ENCODE measurements around the gene MICA. TPM values are rescaled to one million over a fixed set of nuclear protein-coding genes. Genes with fewer than 3 reads are reported as not detected.
"Not testable (repeated sequence)": the region's sequence is repeated elsewhere in the genome, so short reads cannot be mapped to it uniquely, and the experiment has no call there.

Gene MICA
- total RNA-seq, 1 donor from 2014 or later, result 48.8 TPM

DNA sequence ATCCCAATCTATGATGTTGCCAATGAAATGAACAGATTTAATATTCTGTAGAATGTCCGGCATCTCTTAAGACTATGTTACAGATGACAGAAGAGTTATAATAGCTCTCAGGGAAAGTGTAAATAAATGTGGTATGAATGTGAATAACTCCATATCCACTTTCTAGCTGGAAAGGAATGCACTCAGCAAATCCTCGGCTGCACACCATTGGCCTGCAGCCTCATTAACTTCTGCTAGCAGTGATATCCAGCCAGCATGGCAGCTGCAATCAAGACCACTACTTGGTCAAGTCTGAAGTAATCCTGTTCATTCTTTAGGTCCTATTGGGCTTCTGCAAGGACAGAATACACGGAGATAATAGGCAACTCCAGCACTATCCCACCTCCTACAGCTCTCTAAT lies 17.3 kb upstream of the MICA start:
- TF ChIP-seq, protein P1, sequence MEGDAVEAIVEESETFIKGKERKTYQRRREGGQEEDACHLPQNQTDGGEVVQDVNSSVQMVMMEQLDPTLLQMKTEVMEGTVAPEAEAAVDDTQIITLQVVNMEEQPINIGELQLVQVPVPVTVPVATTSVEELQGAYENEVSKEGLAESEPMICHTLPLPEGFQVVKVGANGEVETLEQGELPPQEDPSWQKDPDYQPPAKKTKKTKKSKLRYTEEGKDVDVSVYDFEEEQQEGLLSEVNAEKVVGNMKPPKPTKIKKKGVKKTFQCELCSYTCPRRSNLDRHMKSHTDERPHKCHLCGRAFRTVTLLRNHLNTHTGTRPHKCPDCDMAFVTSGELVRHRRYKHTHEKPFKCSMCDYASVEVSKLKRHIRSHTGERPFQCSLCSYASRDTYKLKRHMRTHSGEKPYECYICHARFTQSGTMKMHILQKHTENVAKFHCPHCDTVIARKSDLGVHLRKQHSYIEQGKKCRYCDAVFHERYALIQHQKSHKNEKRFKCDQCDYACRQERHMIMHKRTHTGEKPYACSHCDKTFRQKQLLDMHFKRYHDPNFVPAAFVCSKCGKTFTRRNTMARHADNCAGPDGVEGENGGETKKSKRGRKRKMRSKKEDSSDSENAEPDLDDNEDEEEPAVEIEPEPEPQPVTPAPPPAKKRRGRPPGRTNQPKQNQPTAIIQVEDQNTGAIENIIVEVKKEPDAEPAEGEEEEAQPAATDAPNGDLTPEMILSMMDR (IDR thresholded peaks at IDR 0.05; ENCODE audit: insufficient read depth, low read length, poor library complexity, severe bottlenecking), result no peak
- Histone ChIP-seq H3K36me3 (ENCODE audit: control insufficient read depth, insufficient read depth, low read length) (no peaks in the 10 kb centered on the region), H3K4me3 (ENCODE audit: low read depth, low read length) (no peak overlapping the region), H3K27me3 (ENCODE audit: control insufficient read depth, insufficient read depth, low read length) (peaks cover 4% of the 10 kb centered on the region)
- no peak for DNase-seq (ENCODE audit: low read depth)

DNA sequence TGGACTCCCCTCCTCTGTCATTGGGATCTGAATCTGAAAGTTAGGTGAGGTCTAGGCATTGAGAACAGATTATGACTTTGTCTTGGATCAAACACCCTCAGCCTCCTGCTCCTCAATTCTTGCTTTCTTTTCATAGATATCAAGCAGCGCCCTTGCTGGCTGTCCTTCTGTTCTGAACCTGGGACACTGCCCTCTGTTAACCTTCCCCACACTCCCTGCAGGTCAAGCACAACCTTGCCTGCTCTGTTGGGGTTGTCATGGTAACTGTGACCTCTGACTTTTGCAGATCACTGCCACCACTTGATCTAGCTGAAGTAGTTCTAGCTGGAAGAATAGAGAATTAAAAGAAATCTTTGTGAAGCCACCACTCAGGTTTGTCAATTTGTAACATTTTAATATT lies 16.4 kb upstream of the MICA start:
- no peak for DNase-seq (ENCODE audit: low read depth)
- TF ChIP-seq, protein P1 (IDR thresholded peaks at IDR 0.05; ENCODE audit: insufficient read depth, low read length, poor library complexity, severe bottlenecking), result no peak
- no peaks in the 10 kb centered on the region for H3K36me3 ChIP-seq (ENCODE audit: control insufficient read depth, insufficient read depth, low read length)
- peaks cover 2% of the 10 kb centered on the region for H3K27me3 ChIP-seq (ENCODE audit: control insufficient read depth, insufficient read depth, low read length)
- H3K4me3 ChIP-seq (ENCODE audit: low read depth, low read length), result no peak overlapping the region

DNA sequence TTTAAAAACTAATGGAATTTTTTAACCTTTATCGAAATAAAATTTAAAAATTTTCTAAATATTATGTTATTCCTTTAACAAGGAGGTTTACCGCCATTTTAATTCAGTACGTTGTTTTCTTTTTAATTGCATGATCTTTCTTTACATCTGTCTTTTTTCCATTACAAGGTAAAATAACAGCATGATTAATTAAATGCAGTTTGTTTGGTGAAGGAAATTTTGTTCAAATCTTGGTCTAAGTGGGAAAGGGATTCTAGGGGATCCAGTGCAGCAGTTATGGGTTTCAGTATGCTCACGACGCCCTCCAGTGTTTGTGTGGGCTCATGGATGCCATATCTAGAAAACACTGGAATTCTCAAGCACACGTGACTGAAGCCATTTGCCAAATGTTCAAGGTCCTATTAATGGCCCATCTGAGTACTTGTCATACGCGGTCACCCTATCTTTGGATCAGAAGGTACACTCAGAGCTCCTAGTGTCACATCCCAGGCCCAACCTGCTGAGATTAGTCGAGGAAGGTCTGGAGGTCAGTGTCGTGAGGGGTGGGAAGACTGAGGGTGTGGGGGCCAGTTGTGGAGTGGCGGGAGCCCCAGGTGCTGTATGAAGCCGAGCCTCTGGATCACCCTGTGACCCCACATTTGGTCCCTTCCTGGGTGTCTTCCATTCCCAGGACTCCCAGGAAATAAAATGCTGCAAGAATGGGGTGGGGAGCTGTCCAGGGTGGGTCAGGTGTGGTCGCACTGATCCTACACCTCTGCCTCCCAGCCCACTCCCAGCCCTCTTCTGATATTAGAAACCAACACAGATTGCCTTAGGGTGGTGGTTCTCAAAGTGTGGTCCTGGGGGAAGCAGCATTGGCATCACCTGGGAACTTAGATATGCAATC lies 14.2 kb upstream of the MICA start:
- not testable (repeated sequence) for H3K36me3 ChIP-seq (ENCODE audit: control insufficient read depth, insufficient read depth, low read length); DNase-seq (ENCODE audit: low read depth); H3K4me3 ChIP-seq (ENCODE audit: low read depth, low read length); H3K27me3 ChIP-seq (ENCODE audit: control insufficient read depth, insufficient read depth, low read length)

DNA sequence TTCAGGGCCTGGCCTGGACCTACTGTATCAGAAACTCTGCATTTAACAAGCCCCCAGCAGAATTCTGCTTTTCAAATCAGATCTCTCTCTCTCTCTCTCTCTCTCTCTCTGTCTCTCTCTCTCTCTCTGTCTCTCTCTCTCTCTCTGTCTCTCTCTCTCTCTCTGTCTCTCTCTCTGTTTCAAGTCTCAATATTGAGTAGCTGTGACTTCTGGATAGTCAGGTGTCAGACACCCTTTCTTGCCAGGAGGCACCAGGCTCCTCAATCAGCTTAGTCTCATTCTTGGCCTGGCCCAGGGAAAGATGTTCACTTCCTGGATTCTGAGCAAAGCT lies 13.6 kb upstream of the MICA start:
- H3K4me3 ChIP-seq (ENCODE audit: low read depth, low read length); H3K36me3 ChIP-seq (ENCODE audit: control insufficient read depth, insufficient read depth, low read length); H3K27me3 ChIP-seq (ENCODE audit: control insufficient read depth, insufficient read depth, low read length); DNase-seq (ENCODE audit: low read depth): not testable (repeated sequence)

DNA sequence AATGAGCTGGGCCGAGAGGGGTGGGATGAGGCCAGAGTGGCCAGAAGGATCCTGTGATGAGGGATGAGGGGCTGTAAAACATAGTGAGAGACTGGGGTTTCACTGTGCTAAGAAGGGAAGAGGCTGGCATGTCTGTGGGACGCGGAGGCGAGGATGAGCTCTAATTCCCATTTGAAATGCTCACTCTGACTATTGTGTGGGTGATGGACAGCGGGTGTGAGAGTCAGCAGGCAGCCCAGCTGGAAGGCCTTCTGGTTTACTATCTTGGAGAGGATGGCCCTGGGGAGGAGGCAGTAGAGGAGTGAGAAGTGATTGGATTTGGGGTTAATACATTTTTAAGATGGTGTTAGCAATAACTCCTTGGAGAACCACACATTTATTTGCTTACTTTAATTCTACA lies 9.5 kb upstream of the MICA start:
- H3K27me3 ChIP-seq (ENCODE audit: control insufficient read depth, insufficient read depth, low read length), result no peaks in the 10 kb centered on the region
- no peak overlapping the region for H3K4me3 ChIP-seq (ENCODE audit: low read depth, low read length)
- no peak for DNase-seq (ENCODE audit: low read depth)
- no peaks in the 10 kb centered on the region for H3K36me3 ChIP-seq (ENCODE audit: control insufficient read depth, insufficient read depth, low read length)
- TF ChIP-seq, protein P1 (IDR thresholded peaks at IDR 0.05; ENCODE audit: insufficient read depth, low read length, poor library complexity, severe bottlenecking), result no peak

DNA sequence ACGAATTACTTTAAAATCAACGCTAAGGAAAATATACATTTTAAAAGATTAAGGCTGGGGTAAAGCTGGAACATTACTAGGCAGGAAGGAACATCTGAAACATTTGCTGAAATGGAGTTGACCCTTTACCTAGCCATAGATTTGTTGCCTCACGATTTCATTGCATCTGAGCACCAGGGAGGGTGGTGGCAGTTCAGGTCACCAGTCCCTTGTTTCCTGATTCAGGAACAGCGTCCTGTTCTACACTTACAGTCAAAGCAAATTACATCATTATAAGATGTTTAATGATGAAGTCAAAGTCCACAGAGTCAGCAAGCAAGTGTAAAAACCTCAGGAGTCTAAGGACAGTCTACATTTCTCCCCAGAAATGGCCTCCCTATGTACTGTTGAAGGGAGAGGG lies 9.0 kb upstream of the MICA start:
- no peaks in the 10 kb centered on the region for H3K36me3 ChIP-seq (ENCODE audit: control insufficient read depth, insufficient read depth, low read length)
- H3K27me3 ChIP-seq (ENCODE audit: control insufficient read depth, insufficient read depth, low read length), result no peaks in the 10 kb centered on the region
- TF ChIP-seq, protein P1 (IDR thresholded peaks at IDR 0.05; ENCODE audit: insufficient read depth, low read length, poor library complexity, severe bottlenecking), result no peak
- no peak for DNase-seq (ENCODE audit: low read depth)
- H3K4me3 ChIP-seq (ENCODE audit: low read depth, low read length), result no peak overlapping the region

DNA sequence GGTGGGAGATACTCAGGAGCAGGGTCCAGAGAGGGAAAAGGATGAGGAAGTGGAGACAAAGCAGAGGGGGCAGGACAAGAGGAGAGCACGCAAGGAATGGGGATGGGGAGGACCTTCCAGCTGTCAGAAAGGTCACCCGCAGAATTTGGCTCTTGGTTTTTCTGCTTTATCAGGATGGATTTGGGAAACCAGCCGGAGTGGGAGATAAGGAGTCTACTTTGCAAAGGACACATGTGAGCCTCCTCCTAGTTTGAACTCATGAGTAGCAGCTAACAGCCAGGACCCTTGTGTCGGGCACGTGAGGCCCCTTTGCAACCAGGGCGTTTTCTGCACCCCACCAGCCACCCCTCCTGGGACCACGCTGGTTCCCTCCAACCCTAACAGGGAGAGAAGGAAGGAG lies 7.6 kb upstream of the MICA start:
- no peak for DNase-seq (ENCODE audit: low read depth)
- TF ChIP-seq, protein P1 (IDR thresholded peaks at IDR 0.05; ENCODE audit: insufficient read depth, low read length, poor library complexity, severe bottlenecking), result no peak
- Histone ChIP-seq H3K27me3 (ENCODE audit: control insufficient read depth, insufficient read depth, low read length) (no peaks in the 10 kb centered on the region), H3K36me3 (ENCODE audit: control insufficient read depth, insufficient read depth, low read length) (no peaks in the 10 kb centered on the region), H3K4me3 (ENCODE audit: low read depth, low read length) (no peak overlapping the region)

All from kidney epithelial cell (primary cell).